OCI-M2 (cell line): ENCODE results near the gene PNP.

Experiments
- DNase-seq: peaks from one replicate; lab custom pipeline; 2025; ENCODE audit not compliant: unreplicated experiment; lab: John Stamatoyannopoulos, UW

Gene PNP

GRCh38 chr14:20454516-20455354 lies 14.5 kb upstream of the PNP start, which contains the start of the genes APEX1 and OSGEP:
Gene APEX1 (plus strand): TSS chr14:20455226. CDS start chr14:20455646, 420 bp downstream.
Gene OSGEP (minus strand): TSS chr14:20454812. CDS start chr14:20454683, 129 bp downstream.
- DNase-seq: peak; percentile 96

- DNase-seq: no peak
Measured at GRCh38 chr14:20455355-20456300, 13.6 kb upstream of the PNP start.

- DNase-seq: no peak
Measured at GRCh38 chr14:20456971-20457370, 12.2 kb upstream of the PNP start.

GRCh38 chr14:20458031-20458789 lies 11.0 kb upstream of the PNP start:
- no peak for DNase-seq

GRCh38 chr14:20460458-20461224 lies 8.6 kb upstream of the PNP start:
- no peak for DNase-seq

- DNase-seq: peak; percentile 96
Measured at GRCh38 chr14:20461225-20462141, 7.7 kb upstream of the PNP start, which contains the start of gene PIP4P1. Gene PIP4P1 (minus strand): TSS chr14:20461434. CDS start chr14:20461325, 109 bp downstream.

GRCh38 chr14:20468764-20469241 lies 403 bp upstream of the PNP start:
- no peak for DNase-seq

- no peak for DNase-seq
Measured at GRCh38 chr14:20469890-20470602, 840 bp downstream of the PNP start.

- DNase-seq: no peak
Measured at GRCh38 chr14:20470603-20470901, 1.3 kb downstream of the PNP start.

- no peak for DNase-seq
Measured at GRCh38 chr14:20472536-20473169, 3.4 kb downstream of the PNP start.

GRCh38 chr14:20476776-20477175 lies 7.6 kb downstream of the PNP start:
- DNase-seq: no peak

GRCh38 chr14:20477211-20477876 lies 8.1 kb downstream of the PNP start:
- DNase-seq: peak; percentile 53

- no peak for DNase-seq
Measured at GRCh38 chr14:20478894-20479293, 9.7 kb downstream of the PNP start.

GRCh38 chr14:20482382-20482781 lies 13.2 kb downstream of the PNP start:
- DNase-seq: no peak

GRCh38 chr14:20485900-20486299 lies 16.7 kb downstream of the PNP start:
- no peak for DNase-seq

- no peak for DNase-seq
Measured at GRCh38 chr14:20486684-20487395, 17.6 kb downstream of the PNP start.

- DNase-seq: no peak
Measured at GRCh38 chr14:20487396-20487725, 18.2 kb downstream of the PNP start.
